ENCODE results near the gene ZDHHC9. TPM values are rescaled to one million over a fixed set of nuclear protein-coding genes. Genes with fewer than 3 reads are reported as not detected.

Gene ZDHHC9
- total RNA-seq, 1 donor from 2014 or later = 64.0 TPM

DNA sequence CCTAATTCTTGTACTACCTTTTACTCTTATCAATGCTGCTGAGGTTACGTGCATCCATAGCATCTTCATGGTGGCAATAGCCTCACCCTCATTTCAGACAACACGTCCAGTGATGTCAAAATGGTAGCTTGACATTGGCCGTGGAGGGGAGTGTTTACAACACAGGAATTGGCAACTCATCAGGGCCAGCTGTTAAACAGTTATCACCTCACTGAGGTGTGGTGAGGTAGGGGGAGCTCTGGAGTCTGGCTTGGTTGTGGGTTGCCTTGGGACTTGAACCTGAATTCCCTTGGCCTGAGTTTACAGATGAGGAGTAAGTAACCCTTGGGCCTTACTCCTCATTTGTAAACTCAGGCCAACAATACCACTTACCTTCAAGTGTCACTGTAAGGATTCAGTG, 53.5 kb downstream of the ZDHHC9 start:
- Mint-ChIP-seq H3K27ac (ENCODE audit: unreplicated experiment) (no peak overlapping the region), H3K4me1 (ENCODE audit: low read depth, unreplicated experiment) (no peaks in the 10 kb centered on the region), H3K9me3 (ENCODE audit: unreplicated experiment) (no peaks in the 10 kb centered on the region), H3K36me3 (ENCODE audit: low read depth, unreplicated experiment) (no peaks in the 10 kb centered on the region), H3K4me3 (ENCODE audit: unreplicated experiment) (no peak overlapping the region), H3K27me3 (ENCODE audit: low read depth, unreplicated experiment) (peaks cover 2% of the 10 kb centered on the region)
- Histone ChIP-seq H3K9ac (ENCODE audit: low read length) (no peak overlapping the region), H3K36me3 (ENCODE audit: insufficient read depth, low read length) (no peaks in the 10 kb centered on the region), H3K4me3 (ENCODE audit: insufficient read depth, low read depth, low read length) (no peak overlapping the region), H2AFZ (ENCODE audit: low read depth, low read length) (no peak overlapping the region), H4K20me1 (ENCODE audit: insufficient read depth, low read length) (no peaks in the 10 kb centered on the region), H3K4me1 (ENCODE audit: insufficient read depth, low read length) (no peaks in the 10 kb centered on the region), H3K9me3 (ENCODE audit: insufficient read depth, low read depth, low read length) (no peaks in the 10 kb centered on the region), H3K27me3 (ENCODE audit: insufficient read depth, low read length) (no peaks in the 10 kb centered on the region), H3K79me2 (ENCODE audit: insufficient read depth, low read length) (no peaks in the 10 kb centered on the region), H3K27ac (ENCODE audit: low read depth, low read length) (no peak overlapping the region), H3K4me2 (ENCODE audit: low read length) (no peak overlapping the region)
- FAIRE-seq (no peak), DNase-seq (ENCODE audit: low read depth) (no peak)
- TF ChIP-seq, protein P1, sequence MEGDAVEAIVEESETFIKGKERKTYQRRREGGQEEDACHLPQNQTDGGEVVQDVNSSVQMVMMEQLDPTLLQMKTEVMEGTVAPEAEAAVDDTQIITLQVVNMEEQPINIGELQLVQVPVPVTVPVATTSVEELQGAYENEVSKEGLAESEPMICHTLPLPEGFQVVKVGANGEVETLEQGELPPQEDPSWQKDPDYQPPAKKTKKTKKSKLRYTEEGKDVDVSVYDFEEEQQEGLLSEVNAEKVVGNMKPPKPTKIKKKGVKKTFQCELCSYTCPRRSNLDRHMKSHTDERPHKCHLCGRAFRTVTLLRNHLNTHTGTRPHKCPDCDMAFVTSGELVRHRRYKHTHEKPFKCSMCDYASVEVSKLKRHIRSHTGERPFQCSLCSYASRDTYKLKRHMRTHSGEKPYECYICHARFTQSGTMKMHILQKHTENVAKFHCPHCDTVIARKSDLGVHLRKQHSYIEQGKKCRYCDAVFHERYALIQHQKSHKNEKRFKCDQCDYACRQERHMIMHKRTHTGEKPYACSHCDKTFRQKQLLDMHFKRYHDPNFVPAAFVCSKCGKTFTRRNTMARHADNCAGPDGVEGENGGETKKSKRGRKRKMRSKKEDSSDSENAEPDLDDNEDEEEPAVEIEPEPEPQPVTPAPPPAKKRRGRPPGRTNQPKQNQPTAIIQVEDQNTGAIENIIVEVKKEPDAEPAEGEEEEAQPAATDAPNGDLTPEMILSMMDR (IDR thresholded peaks at IDR 0.05; ENCODE audit: insufficient read depth, low read depth, low read length) = no peak
- no peak for TF ChIP-seq EZH2 (IDR thresholded peaks at IDR 0.05; ENCODE audit: insufficient read depth, low read length)

DNA sequence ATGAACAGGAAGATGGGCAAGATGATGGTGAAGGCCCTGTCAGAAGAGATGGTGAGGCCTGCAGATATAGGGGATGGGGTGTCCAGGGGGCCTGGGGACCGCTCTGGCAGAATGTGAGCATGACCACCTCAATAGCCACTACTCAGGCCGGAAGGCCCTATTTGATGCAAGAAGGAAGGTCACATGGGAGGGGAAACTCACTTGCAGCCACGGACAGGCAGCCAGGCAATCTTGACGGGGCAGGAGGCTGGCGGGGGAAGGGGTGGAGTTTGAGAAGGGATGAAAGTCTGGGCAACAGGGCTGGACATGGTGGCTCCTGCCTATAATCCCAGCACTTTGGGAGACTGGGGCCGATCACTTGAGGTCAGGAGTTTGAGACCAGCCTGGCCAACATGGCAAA, 55.2 kb downstream of the ZDHHC9 start:
- Histone ChIP-seq H3K4me3 (ENCODE audit: insufficient read depth, low read depth, low read length) (no peak overlapping the region), H3K4me2 (ENCODE audit: low read length) (no peak overlapping the region), H4K20me1 (ENCODE audit: insufficient read depth, low read length) (no peaks in the 10 kb centered on the region), H3K9ac (ENCODE audit: low read length) (no peak overlapping the region), H3K9me3 (ENCODE audit: insufficient read depth, low read depth, low read length) (no peaks in the 10 kb centered on the region), H2AFZ (ENCODE audit: low read depth, low read length) (no peak overlapping the region), H3K79me2 (ENCODE audit: insufficient read depth, low read length) (no peaks in the 10 kb centered on the region), H3K4me1 (ENCODE audit: insufficient read depth, low read length) (no peaks in the 10 kb centered on the region), H3K27me3 (ENCODE audit: insufficient read depth, low read length) (no peaks in the 10 kb centered on the region), H3K27ac (ENCODE audit: low read depth, low read length) (no peak overlapping the region), H3K36me3 (ENCODE audit: insufficient read depth, low read length) (no peaks in the 10 kb centered on the region)
- peaks cover 2% of the 10 kb centered on the region for H3K27me3 Mint-ChIP-seq (ENCODE audit: low read depth, unreplicated experiment)
- no peak for DNase-seq (ENCODE audit: low read depth)
- H3K4me3 Mint-ChIP-seq (ENCODE audit: unreplicated experiment) = no peak overlapping the region
- H3K36me3 Mint-ChIP-seq (ENCODE audit: low read depth, unreplicated experiment) = no peaks in the 10 kb centered on the region
- no peaks in the 10 kb centered on the region for H3K9me3 Mint-ChIP-seq (ENCODE audit: unreplicated experiment)
- H3K4me1 Mint-ChIP-seq (ENCODE audit: low read depth, unreplicated experiment) = no peaks in the 10 kb centered on the region
- H3K27ac Mint-ChIP-seq (ENCODE audit: unreplicated experiment) = no peak overlapping the region
- peak; percentile 5 for FAIRE-seq
- TF ChIP-seq EZH2 (IDR thresholded peaks at IDR 0.05; ENCODE audit: insufficient read depth, low read length) = no peak
- TF ChIP-seq, protein P1 (IDR thresholded peaks at IDR 0.05; ENCODE audit: insufficient read depth, low read depth, low read length) = no peak

DNA sequence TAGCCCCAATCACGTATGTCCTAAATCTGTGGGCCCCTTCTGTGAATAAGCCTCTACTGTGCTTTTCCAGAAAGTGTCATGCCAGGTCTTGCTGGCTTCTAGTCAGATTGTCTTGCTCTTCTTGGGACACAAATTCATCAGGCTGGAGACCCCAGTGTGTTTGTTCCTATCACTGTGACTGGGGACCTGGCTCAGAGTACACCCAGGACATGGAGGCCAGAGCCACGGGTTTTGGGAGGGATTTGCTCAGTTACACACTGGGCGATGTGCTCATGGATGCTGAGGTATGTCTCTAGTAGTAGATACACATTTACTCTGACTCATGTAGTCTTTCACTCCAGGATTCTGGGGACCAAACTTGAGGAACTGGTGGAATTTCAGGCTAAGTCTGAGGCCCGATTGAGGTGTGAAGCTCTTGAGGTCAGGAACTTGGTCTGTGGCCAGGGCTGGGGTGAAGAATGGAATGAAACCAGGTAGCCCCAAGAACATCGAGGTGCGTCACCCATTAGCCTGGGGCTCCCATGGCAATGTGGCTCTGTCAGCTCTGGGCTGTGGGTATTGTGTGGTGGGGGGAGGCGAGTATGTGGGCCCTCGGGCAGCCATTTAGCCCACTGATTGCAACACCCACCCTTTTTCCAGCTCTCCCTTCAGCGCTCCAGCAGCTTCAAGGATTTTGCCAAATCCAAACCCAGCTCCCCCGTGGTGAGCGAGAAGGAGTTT, 56.2 kb downstream of the ZDHHC9 start:
- no peak overlapping the region for H3K4me3 ChIP-seq (ENCODE audit: insufficient read depth, low read depth, low read length)
- H3K9me3 Mint-ChIP-seq (ENCODE audit: unreplicated experiment) = no peaks in the 10 kb centered on the region
- H3K4me1 ChIP-seq (ENCODE audit: insufficient read depth, low read length) = no peaks in the 10 kb centered on the region
- no peak overlapping the region for H3K27ac Mint-ChIP-seq (ENCODE audit: unreplicated experiment)
- H3K4me1 Mint-ChIP-seq (ENCODE audit: low read depth, unreplicated experiment) = no peaks in the 10 kb centered on the region
- no peaks in the 10 kb centered on the region for H3K36me3 ChIP-seq (ENCODE audit: insufficient read depth, low read length)
- H3K36me3 Mint-ChIP-seq (ENCODE audit: low read depth, unreplicated experiment) = no peaks in the 10 kb centered on the region
- DNase-seq (ENCODE audit: low read depth) (no peak), FAIRE-seq (peak; percentile 65)
- H3K4me3 Mint-ChIP-seq (ENCODE audit: unreplicated experiment) = no peak overlapping the region
- no peaks in the 10 kb centered on the region for H3K79me2 ChIP-seq (ENCODE audit: insufficient read depth, low read length)
- H2AFZ ChIP-seq (ENCODE audit: low read depth, low read length) = no peak overlapping the region
- H3K9me3 ChIP-seq (ENCODE audit: insufficient read depth, low read depth, low read length) = no peaks in the 10 kb centered on the region
- H3K4me2 ChIP-seq (ENCODE audit: low read length) = no peak overlapping the region
- peaks cover 4% of the 10 kb centered on the region for H3K27me3 Mint-ChIP-seq (ENCODE audit: low read depth, unreplicated experiment)
- H3K27me3 ChIP-seq (ENCODE audit: insufficient read depth, low read length) = no peaks in the 10 kb centered on the region
- TF ChIP-seq, protein P1 (IDR thresholded peaks at IDR 0.05; ENCODE audit: insufficient read depth, low read depth, low read length) = no peak
- no peak for TF ChIP-seq EZH2 (IDR thresholded peaks at IDR 0.05; ENCODE audit: insufficient read depth, low read length)
- H4K20me1 ChIP-seq (ENCODE audit: insufficient read depth, low read length) = no peaks in the 10 kb centered on the region
- no peak overlapping the region for H3K27ac ChIP-seq (ENCODE audit: low read depth, low read length)
- H3K9ac ChIP-seq (ENCODE audit: low read length) = no peak overlapping the region

Measured in astrocyte (in vitro differentiated cells and primary cell).